ENCODE results near the gene OXTR.

DNA sequence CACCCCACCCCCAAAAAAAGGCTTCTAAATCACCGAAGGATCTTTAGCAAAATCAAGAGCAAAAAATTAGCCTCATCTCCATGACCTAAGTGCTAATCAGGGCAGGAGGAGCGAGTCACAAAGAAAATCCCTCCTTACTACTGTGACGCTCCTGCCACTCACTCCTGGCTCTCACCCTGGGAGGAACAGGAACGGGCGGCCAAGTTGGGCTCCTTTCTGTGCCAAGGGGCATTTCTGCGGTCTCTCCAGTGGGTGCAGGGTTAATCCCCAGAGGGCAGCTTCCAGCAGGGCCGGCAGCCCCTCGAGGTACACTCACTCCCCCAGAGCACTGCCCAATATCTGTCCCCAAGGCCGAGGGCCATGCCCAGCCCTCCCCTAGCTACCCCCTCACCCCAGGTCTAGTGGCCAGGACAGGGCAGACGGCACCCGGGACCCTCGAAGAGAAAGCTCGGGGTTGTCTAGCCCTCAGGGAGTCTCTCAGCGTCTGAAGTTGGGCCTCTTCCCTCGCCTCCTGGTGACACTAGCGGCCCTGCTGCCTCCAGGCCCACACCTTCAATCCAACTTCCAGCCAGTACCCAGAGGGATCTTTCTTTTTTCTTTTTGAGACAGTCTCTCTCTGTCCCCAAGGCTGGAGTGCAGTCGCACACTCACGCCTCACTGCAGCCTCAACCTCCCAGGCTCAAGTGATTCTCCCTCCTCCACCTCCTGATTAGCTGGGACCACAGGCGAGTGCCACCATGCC lies 35.1 kb downstream of the OXTR start:
- TF ChIP-seq, protein P1, sequence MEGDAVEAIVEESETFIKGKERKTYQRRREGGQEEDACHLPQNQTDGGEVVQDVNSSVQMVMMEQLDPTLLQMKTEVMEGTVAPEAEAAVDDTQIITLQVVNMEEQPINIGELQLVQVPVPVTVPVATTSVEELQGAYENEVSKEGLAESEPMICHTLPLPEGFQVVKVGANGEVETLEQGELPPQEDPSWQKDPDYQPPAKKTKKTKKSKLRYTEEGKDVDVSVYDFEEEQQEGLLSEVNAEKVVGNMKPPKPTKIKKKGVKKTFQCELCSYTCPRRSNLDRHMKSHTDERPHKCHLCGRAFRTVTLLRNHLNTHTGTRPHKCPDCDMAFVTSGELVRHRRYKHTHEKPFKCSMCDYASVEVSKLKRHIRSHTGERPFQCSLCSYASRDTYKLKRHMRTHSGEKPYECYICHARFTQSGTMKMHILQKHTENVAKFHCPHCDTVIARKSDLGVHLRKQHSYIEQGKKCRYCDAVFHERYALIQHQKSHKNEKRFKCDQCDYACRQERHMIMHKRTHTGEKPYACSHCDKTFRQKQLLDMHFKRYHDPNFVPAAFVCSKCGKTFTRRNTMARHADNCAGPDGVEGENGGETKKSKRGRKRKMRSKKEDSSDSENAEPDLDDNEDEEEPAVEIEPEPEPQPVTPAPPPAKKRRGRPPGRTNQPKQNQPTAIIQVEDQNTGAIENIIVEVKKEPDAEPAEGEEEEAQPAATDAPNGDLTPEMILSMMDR (IDR thresholded peaks at IDR 0.05): no peak
- no peak for TF ChIP-seq POLR2AphosphoS5 (IDR thresholded peaks at IDR 0.05; ENCODE audit: insufficient read depth in 1 of 2, low read depth in 1 of 2)

Data from vagina (tissue), 2 donors.